Natural killer cell (primary cell): ENCODE data around the gene GNG12. TPM values are rescaled to one million over a fixed set of nuclear protein-coding genes. Genes with fewer than 3 reads are reported as not detected.
A peak's percentile ranks its signal among the peaks of the same experiment; 100 is the strongest.

ENCODE experiments used
- ATAC-seq, 3 donors: fragments of 150-1000 bp in 2 of 3; fragments of 200-7000 bp in 1 of 3; cut with Tn5 transposase; 1 replicate in 1 of 3; 2 replicates in 2 of 3; pipeline ENCODE4 v1.10.0; 2021; ENCODE audit warnings: mild to moderate bottlenecking in 2 of 3, moderate library complexity in 2 of 3
- DNase-seq, 2 donors: peaks; one replicate each; pipeline versions ENCODE4 v3.0.0 to v3.0.0-alpha.2; 2013 to 2021; ENCODE audit warnings: mixed read lengths in 1 of 2
- H3K27ac ChIP-seq: one replicate; pipeline ENCODE4 v1.5.1; 2013; ENCODE audit warnings: mild to moderate bottlenecking, low read length
- H3K27me3 ChIP-seq: one replicate; pipeline ENCODE4 v1.6.1; 2013; ENCODE audit warnings: low read length; ENCODE audit not compliant: control insufficient read depth, insufficient read depth
- H3K36me3 ChIP-seq: one replicate; pipeline ENCODE4 v1.6.1; 2013; ENCODE audit warnings: low read length; ENCODE audit not compliant: control insufficient read depth, insufficient read depth
- H3K4me1 ChIP-seq: one replicate; pipeline ENCODE4 v1.6.1; 2013; ENCODE audit warnings: low read length; ENCODE audit not compliant: control insufficient read depth, insufficient read depth
- H3K4me3 ChIP-seq: one replicate; pipeline ENCODE4 v1.5.1; 2013; ENCODE audit warnings: low read length
- H3K9me3 ChIP-seq: one replicate; pipeline ENCODE4 v1.6.1; 2013; ENCODE audit warnings: low read length; ENCODE audit not compliant: control insufficient read depth, insufficient read depth
- H3K27ac Mint-ChIP-seq, 2 donors: one replicate each; pipeline ENCODE4 v1.8.0; 2022; ENCODE audit warnings: mild to moderate bottlenecking in 2 of 2, mixed read lengths in 2 of 2, moderate library complexity in 1 of 2
- H3K27me3 Mint-ChIP-seq, 2 donors: one replicate each; pipeline ENCODE4 v1.8.0; 2022; ENCODE audit warnings: low read depth in 2 of 2, mixed read lengths in 2 of 2
- H3K36me3 Mint-ChIP-seq: one replicate; pipeline ENCODE4 v1.8.0; 2022; ENCODE audit warnings: mixed read lengths
- H3K4me1 Mint-ChIP-seq, 2 donors: one replicate each; pipeline ENCODE4 v1.8.0; 2022; ENCODE audit warnings: mixed read lengths in 2 of 2
- H3K4me3 Mint-ChIP-seq: one replicate; pipeline ENCODE4 v1.8.0; 2022; ENCODE audit warnings: mild to moderate bottlenecking, moderate library complexity, mixed read lengths
- H3K9me3 Mint-ChIP-seq, 2 donors: one replicate each; pipeline ENCODE4 v1.8.0; 2022; ENCODE audit warnings: mixed read lengths in 2 of 2
- CTCF ChIP-seq: fragments of 200-600 bp; IDR thresholded peaks from one replicate; pipeline ENCODE4 v1.8.0; 2022; ENCODE audit warnings: antibody characterized with exemption
- WGBS: methylation state at CpG from one replicate; pipeline ENCODE4 v1.1.7; 2013; ENCODE audit warnings: missing lambda C conversion rate; ENCODE audit not compliant: insufficient coverage; 5-methylcytosine and 5-hydroxymethylcytosine counted together
- intact Hi-C: fragments of 100-400 bp; cut with micrococcal nuclease; formaldehyde crosslinking; loops from one replicate; pipeline ENCODE4 v1.14.2; 2022
- total RNA-seq, 4 donors: library from RNA; stranded (reverse); fragments of 120-200 nt in 1 of 4; gene quantifications; one replicate each; pipeline versions ENCODE4 v1.2.3 to v1.2.4, GENCODE V29; 2013 to 2022

GNG12 gene
- not detected for total RNA-seq
- 0.09 TPM for total RNA-seq (2013)

GRCh38 chr1:67832737-67833601 is at the start of gene GNG12:
GNG12 (minus strand) TSS chr1:67833467; CDS start chr1:67707686, 125,781 bp downstream.
- Mint-ChIP-seq H3K4me1 (peaks cover 14 to 28% of the 10 kb centered on the region in 2 donors), H3K9me3 (no peaks in the 10 kb centered on the region), H3K4me3 (peak within 1 kb of the TSS; percentile 86), H3K27ac (no peak within 1 kb of the TSS), H3K36me3 (no peaks in the 10 kb centered on the region), H3K27me3 (peaks cover 43 to 61% of the 10 kb centered on the region in 2 donors)
- ATAC-seq (peak in 1 of 3 donors; percentile 67), DNase-seq (peak in 1 of 2 donors; percentile 9)
- Histone ChIP-seq H3K4me3 (peak within 1 kb of the TSS; percentile 14), H3K9me3 (no peaks in the 10 kb centered on the region), H3K36me3 (no peaks in the 10 kb centered on the region), H3K27ac (no peak within 1 kb of the TSS), H3K27me3 (peaks cover 31% of the 10 kb centered on the region), H3K4me1 (peaks cover 18% of the 10 kb centered on the region)
- TF ChIP-seq CTCF = no peak
- intact Hi-C loops = no loop called here
- under 1% methylated on average over 94 of the region's 94 CpGs for WGBS

- no peaks in the 10 kb centered on the region for H3K36me3 ChIP-seq
- H3K4me3 ChIP-seq = no peak overlapping the region
- peaks cover 3 to 16% of the 10 kb centered on the region in 2 donors for H3K27me3 Mint-ChIP-seq
- DNase-seq (no peak), ATAC-seq (no peak)
- no peak overlapping the region for H3K4me3 Mint-ChIP-seq
- no peaks in the 10 kb centered on the region for H3K36me3 Mint-ChIP-seq
- H3K4me1 ChIP-seq = no peaks in the 10 kb centered on the region
- no peak overlapping the region for H3K27ac ChIP-seq
- H3K4me1 Mint-ChIP-seq = no peaks in the 10 kb centered on the region
- H3K27me3 ChIP-seq = no peaks in the 10 kb centered on the region
- intact Hi-C loops = no loop called here
- no peak for TF ChIP-seq CTCF
- H3K27ac Mint-ChIP-seq = no peak overlapping the region
- no peaks in the 10 kb centered on the region for H3K9me3 Mint-ChIP-seq
- H3K9me3 ChIP-seq = no peaks in the 10 kb centered on the region
Observed at GRCh38 chr1:67882196-67882958, 49.1 kb upstream of the GNG12 start.

- Mint-ChIP-seq H3K36me3 (no peaks in the 10 kb centered on the region), H3K9me3 (peaks cover 0 to 2% of the 10 kb centered on the region in 2 donors), H3K4me1 (no peaks in the 10 kb centered on the region), H3K27me3 (peaks cover 6 to 22% of the 10 kb centered on the region in 2 donors), H3K27ac (no peak overlapping the region), H3K4me3 (no peak overlapping the region)
- intact Hi-C loops = no loop called here
- DNase-seq (no peak), ATAC-seq (no peak)
- Histone ChIP-seq H3K27ac (no peak overlapping the region), H3K36me3 (no peaks in the 10 kb centered on the region), H3K9me3 (no peaks in the 10 kb centered on the region), H3K4me1 (no peaks in the 10 kb centered on the region), H3K4me3 (no peak overlapping the region), H3K27me3 (no peaks in the 10 kb centered on the region)
- WGBS = 90% methylated on average over 2 of the region's 3 CpGs
- no peak for TF ChIP-seq CTCF
Observed at GRCh38 chr1:67880056-67880601, 46.9 kb upstream of the GNG12 start.
